Measurements from ENCODE around the gene C2CD4A. TPM values are rescaled to one million over a fixed set of nuclear protein-coding genes. Genes with fewer than 3 reads are reported as not detected.

The C2CD4A gene
- total and polyA plus RNA-seq, 9 of the 15 experiments (the other 6 are each of a cell fraction or from before 2014, with no cell fraction given): not detected

DNA sequence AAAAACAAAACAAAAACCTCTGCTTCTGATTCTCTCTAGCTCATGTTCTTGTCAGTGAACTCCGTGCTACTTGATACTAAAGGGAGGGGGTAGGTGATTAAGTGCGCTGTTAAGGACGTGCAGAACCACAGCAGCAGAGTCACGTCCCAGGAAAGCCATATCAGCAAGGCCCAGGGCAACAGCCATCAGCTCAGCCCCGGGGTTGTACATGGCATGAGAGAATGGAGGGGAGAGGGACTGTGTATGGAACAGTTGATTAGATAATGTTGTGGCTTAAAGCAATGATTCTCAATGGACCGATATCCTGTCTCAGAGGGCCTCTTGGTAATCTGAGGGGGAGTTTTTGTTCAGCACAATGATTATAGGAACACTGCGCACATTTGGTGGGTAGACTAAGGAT, 27.6 kb downstream of the C2CD4A start (continued):
- TF ChIP-seq, protein P1, sequence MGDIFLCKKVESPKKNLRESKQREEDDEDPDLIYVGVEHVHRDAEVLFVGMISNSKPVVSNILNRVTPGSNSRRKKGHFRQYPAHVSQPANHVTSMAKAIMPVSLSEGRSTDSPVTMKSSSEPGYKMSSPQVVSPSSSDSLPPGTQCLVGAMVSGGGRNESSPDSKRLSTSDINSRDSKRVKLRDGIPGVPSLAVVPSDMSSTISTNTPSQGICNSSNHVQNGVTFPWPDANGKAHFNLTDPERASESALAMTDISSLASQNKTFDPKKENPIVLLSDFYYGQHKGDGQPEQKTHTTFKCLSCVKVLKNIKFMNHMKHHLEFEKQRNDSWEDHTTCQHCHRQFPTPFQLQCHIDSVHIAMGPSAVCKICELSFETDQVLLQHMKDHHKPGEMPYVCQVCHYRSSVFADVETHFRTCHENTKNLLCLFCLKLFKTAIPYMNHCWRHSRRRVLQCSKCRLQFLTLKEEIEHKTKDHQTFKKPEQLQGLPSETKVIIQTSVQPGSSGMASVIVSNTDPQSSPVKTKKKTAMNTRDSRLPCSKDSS (IDR thresholded peaks at IDR 0.05; ENCODE audit: low read depth, partially characterized antibody): no peak
- TF ChIP-seq BDP1 (IDR thresholded peaks at IDR 0.05; ENCODE audit: insufficient read depth, insufficient read length): no peak
- no peak for TF ChIP-seq HNRNPK (IDR thresholded peaks at IDR 0.05; ENCODE audit: low read depth, low read length, poor library complexity, severe bottlenecking)
- peak; percentile 75; the same call in 1 of the 2 replicates for TF ChIP-seq MEF2D (tag; conservative IDR thresholded peaks at IDR 0.05; ENCODE audit: low read depth)
- TF ChIP-seq, protein P2, sequence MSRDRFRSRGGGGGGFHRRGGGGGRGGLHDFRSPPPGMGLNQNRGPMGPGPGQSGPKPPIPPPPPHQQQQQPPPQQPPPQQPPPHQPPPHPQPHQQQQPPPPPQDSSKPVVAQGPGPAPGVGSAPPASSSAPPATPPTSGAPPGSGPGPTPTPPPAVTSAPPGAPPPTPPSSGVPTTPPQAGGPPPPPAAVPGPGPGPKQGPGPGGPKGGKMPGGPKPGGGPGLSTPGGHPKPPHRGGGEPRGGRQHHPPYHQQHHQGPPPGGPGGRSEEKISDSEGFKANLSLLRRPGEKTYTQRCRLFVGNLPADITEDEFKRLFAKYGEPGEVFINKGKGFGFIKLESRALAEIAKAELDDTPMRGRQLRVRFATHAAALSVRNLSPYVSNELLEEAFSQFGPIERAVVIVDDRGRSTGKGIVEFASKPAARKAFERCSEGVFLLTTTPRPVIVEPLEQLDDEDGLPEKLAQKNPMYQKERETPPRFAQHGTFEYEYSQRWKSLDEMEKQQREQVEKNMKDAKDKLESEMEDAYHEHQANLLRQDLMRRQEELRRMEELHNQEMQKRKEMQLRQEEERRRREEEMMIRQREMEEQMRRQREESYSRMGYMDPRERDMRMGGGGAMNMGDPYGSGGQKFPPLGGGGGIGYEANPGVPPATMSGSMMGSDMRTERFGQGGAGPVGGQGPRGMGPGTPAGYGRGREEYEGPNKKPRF (IDR thresholded peaks at IDR 0.05; ENCODE audit: low read depth, low read length): no peak
- no peak for TF ChIP-seq ZNF263 (CRISPR knock-in tag; IDR thresholded peaks at IDR 0.05; ENCODE audit: borderline replicate concordance)
- no peak for TF ChIP-seq ZNF699 (CRISPR knock-in tag; IDR thresholded peaks at IDR 0.05; ENCODE audit: insufficient replicate concordance)
- no peak for TF ChIP-seq SIN3B (IDR thresholded peaks at IDR 0.05; ENCODE audit: low read depth)
- TF ChIP-seq NCOA2 (IDR thresholded peaks at IDR 0.05; ENCODE audit: partially characterized antibody in 2 of 2): peak in 1 of 2 experiments; percentile 41
- TF ChIP-seq FIP1L1 (IDR thresholded peaks at IDR 0.05; ENCODE audit: low read depth, low read length, poor library complexity, severe bottlenecking): no peak
- TF ChIP-seq, protein P3, sequence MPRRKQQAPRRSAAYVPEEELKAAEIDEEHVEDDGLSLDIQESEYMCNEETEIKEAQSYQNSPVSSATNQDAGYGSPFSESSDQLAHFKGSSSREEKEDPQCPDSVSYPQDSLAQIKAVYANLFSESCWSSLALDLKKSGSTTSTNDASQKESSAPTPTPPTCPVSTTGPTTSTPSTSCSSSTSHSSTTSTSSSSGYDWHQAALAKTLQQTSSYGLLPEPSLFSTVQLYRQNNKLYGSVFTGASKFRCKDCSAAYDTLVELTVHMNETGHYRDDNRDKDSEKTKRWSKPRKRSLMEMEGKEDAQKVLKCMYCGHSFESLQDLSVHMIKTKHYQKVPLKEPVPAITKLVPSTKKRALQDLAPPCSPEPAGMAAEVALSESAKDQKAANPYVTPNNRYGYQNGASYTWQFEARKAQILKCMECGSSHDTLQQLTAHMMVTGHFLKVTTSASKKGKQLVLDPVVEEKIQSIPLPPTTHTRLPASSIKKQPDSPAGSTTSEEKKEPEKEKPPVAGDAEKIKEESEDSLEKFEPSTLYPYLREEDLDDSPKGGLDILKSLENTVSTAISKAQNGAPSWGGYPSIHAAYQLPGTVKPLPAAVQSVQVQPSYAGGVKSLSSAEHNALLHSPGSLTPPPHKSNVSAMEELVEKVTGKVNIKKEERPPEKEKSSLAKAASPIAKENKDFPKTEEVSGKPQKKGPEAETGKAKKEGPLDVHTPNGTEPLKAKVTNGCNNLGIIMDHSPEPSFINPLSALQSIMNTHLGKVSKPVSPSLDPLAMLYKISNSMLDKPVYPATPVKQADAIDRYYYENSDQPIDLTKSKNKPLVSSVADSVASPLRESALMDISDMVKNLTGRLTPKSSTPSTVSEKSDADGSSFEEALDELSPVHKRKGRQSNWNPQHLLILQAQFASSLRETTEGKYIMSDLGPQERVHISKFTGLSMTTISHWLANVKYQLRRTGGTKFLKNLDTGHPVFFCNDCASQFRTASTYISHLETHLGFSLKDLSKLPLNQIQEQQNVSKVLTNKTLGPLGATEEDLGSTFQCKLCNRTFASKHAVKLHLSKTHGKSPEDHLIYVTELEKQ (CRISPR knock-in tag; IDR thresholded peaks at IDR 0.05): no peak

All from K562 (cell line).